Measurements from ENCODE around the gene KIF22.
"Not testable (repeated sequence)": the region's sequence is repeated elsewhere in the genome, so short reads cannot be mapped to it uniquely, and the experiment has no call there.

KIF22 gene

GRCh38 chr16:29748760-29749149, 41.8 kb upstream of the KIF22 start:
- H3K9me3 ChIP-seq (ENCODE audit: control insufficient read depth in 5 of 5, low read length in 5 of 5); H3K4me1 ChIP-seq (ENCODE audit: control insufficient read depth in 5 of 5, insufficient read depth in 5 of 5, low read length in 5 of 5); H3K9ac ChIP-seq (ENCODE audit: low read length in 5 of 5); H3K27me3 ChIP-seq (ENCODE audit: control insufficient read depth in 5 of 5, insufficient read depth in 4 of 5, low read length in 5 of 5); H3K27ac ChIP-seq (ENCODE audit: low read depth, low read length); H3K36me3 ChIP-seq (ENCODE audit: control insufficient read depth in 5 of 5, insufficient read depth in 5 of 5, low read length in 5 of 5); H3K4me3 ChIP-seq (ENCODE audit: low read depth in 1 of 5, low read length in 5 of 5): not testable (repeated sequence)

GRCh38 chr16:29753516-29753915, 37.0 kb upstream of the KIF22 start:
- H3K4me3 ChIP-seq (ENCODE audit: low read depth in 1 of 5, low read length in 5 of 5) = no peak overlapping the region
- H3K4me1 ChIP-seq (ENCODE audit: control insufficient read depth in 5 of 5, insufficient read depth in 5 of 5, low read length in 5 of 5) = peaks cover 0 to 15% (median 9%) of the 10 kb centered on the region in 5 donors
- H3K27me3 ChIP-seq (ENCODE audit: control insufficient read depth in 5 of 5, insufficient read depth in 4 of 5, low read length in 5 of 5) = no peaks in the 10 kb centered on the region
- no peak overlapping the region for H3K9ac ChIP-seq (ENCODE audit: low read length in 5 of 5)
- H3K9me3 ChIP-seq (ENCODE audit: control insufficient read depth in 5 of 5, low read length in 5 of 5) = no peaks in the 10 kb centered on the region
- H3K36me3 ChIP-seq (ENCODE audit: control insufficient read depth in 5 of 5, insufficient read depth in 5 of 5, low read length in 5 of 5) = no peaks in the 10 kb centered on the region
- no peak overlapping the region for H3K27ac ChIP-seq (ENCODE audit: low read depth, low read length)

GRCh38 chr16:29756654-29757053, 33.9 kb upstream of the KIF22 start:
- no peak overlapping the region for H3K9ac ChIP-seq (ENCODE audit: low read length in 5 of 5)
- no peak overlapping the region for H3K4me3 ChIP-seq (ENCODE audit: low read depth in 1 of 5, low read length in 5 of 5)
- no peaks in the 10 kb centered on the region for H3K27me3 ChIP-seq (ENCODE audit: control insufficient read depth in 5 of 5, insufficient read depth in 4 of 5, low read length in 5 of 5)
- no peak overlapping the region for H3K27ac ChIP-seq (ENCODE audit: low read depth, low read length)
- no peaks in the 10 kb centered on the region for H3K36me3 ChIP-seq (ENCODE audit: control insufficient read depth in 5 of 5, insufficient read depth in 5 of 5, low read length in 5 of 5)
- peaks cover 0 to 27% (median 16%) of the 10 kb centered on the region in 5 donors for H3K4me1 ChIP-seq (ENCODE audit: control insufficient read depth in 5 of 5, insufficient read depth in 5 of 5, low read length in 5 of 5)
- H3K9me3 ChIP-seq (ENCODE audit: control insufficient read depth in 5 of 5, low read length in 5 of 5) = no peaks in the 10 kb centered on the region

DNA sequence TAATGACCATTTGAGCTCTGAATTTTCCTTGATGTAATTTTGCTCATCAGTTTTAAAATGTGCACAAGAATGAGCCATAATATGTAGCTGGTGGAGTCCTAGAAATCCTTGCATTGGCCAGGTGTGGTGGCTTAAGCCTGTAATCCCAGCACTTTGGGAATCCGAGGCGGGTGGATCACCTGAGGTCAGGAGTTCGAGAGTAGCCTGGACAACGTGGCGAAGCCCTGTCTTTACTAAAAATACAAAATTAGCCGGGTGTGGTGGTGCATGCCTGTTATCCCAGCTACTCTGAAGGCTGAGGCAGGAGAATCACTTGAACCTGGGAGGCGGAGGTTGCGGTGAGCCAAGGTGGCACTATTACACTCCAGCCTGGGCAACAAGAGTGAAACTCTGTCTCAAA, 33.5 kb upstream of the KIF22 start:
- not testable (repeated sequence) for H3K9me3 ChIP-seq (ENCODE audit: control insufficient read depth in 5 of 5, low read length in 5 of 5)

GRCh38 chr16:29757950-29758466, 32.5 kb upstream of the KIF22 start:
- Histone ChIP-seq H3K9ac (ENCODE audit: low read length in 5 of 5) (no peak overlapping the region), H3K27me3 (ENCODE audit: control insufficient read depth in 5 of 5, insufficient read depth in 4 of 5, low read length in 5 of 5) (no peaks in the 10 kb centered on the region), H3K9me3 (ENCODE audit: control insufficient read depth in 5 of 5, low read length in 5 of 5) (no peaks in the 10 kb centered on the region), H3K36me3 (ENCODE audit: control insufficient read depth in 5 of 5, insufficient read depth in 5 of 5, low read length in 5 of 5) (no peaks in the 10 kb centered on the region), H3K4me1 (ENCODE audit: control insufficient read depth in 5 of 5, insufficient read depth in 5 of 5, low read length in 5 of 5) (peaks cover 0 to 27% (median 20%) of the 10 kb centered on the region in 5 donors), H3K27ac (ENCODE audit: low read depth, low read length) (peak overlapping the region; percentile 46), H3K4me3 (ENCODE audit: low read depth in 1 of 5, low read length in 5 of 5) (no peak overlapping the region)

More for the DNA sequence above, 33.5 kb upstream of the KIF22 start:
- H3K27ac ChIP-seq (ENCODE audit: low read depth, low read length); H3K27me3 ChIP-seq (ENCODE audit: control insufficient read depth in 5 of 5, insufficient read depth in 4 of 5, low read length in 5 of 5); H3K36me3 ChIP-seq (ENCODE audit: control insufficient read depth in 5 of 5, insufficient read depth in 5 of 5, low read length in 5 of 5); H3K9ac ChIP-seq (ENCODE audit: low read length in 5 of 5); H3K4me3 ChIP-seq (ENCODE audit: low read depth in 1 of 5, low read length in 5 of 5): not testable (repeated sequence)
- peaks cover 0 to 27% (median 20%) of the 10 kb centered on the region in 5 donors for H3K4me1 ChIP-seq (ENCODE audit: control insufficient read depth in 5 of 5, insufficient read depth in 5 of 5, low read length in 5 of 5)

DNA sequence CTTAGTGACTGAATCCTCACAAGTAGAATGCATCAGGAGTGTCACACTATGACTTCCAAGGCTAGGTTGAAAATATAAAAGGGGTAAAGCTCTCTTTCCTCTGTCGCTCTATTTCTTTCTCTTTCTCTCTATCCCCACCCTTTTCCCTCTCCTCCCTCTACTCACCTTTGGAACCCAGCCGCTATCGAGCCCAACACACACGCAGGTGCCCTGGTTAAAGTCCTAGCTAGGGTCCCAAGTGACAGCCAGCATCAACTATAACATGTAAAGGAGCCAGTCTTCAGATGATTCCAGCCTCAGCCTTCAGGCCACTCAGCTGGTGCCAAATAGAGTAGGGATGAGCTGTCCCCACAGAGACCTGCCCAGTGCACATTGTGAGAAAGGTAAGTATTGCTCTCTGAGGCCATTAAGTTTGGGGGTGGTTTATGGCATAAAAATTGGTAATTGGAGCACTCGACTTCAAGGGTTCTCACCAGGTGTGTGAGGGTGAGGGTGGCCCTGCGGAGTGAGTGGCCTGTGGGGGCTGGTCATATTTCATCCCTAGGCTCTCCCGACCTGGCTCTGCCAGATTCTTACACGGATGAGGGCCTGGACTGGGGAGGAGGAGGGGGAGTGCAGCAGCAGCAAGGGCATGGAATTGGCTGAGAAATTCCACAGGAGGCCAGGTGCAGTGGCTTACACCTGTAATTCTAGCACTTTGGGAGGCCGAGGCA, 29.8 kb upstream of the KIF22 start:
- H3K4me1 ChIP-seq (ENCODE audit: control insufficient read depth in 5 of 5, insufficient read depth in 5 of 5, low read length in 5 of 5) = peaks cover 0 to 27% (median 20%) of the 10 kb centered on the region in 5 donors
- no peaks in the 10 kb centered on the region for H3K27me3 ChIP-seq (ENCODE audit: control insufficient read depth in 5 of 5, insufficient read depth in 4 of 5, low read length in 5 of 5)
- no peaks in the 10 kb centered on the region for H3K9me3 ChIP-seq (ENCODE audit: control insufficient read depth in 5 of 5, low read length in 5 of 5)
- H3K36me3 ChIP-seq (ENCODE audit: control insufficient read depth in 5 of 5, insufficient read depth in 5 of 5, low read length in 5 of 5) = no peaks in the 10 kb centered on the region
- no peak overlapping the region for H3K4me3 ChIP-seq (ENCODE audit: low read depth in 1 of 5, low read length in 5 of 5)
- H3K9ac ChIP-seq (ENCODE audit: low read length in 5 of 5) = peak overlapping the region in 1 of 5 donors; percentile 28
- H3K27ac ChIP-seq (ENCODE audit: low read depth, low read length) = no peak overlapping the region

DNA sequence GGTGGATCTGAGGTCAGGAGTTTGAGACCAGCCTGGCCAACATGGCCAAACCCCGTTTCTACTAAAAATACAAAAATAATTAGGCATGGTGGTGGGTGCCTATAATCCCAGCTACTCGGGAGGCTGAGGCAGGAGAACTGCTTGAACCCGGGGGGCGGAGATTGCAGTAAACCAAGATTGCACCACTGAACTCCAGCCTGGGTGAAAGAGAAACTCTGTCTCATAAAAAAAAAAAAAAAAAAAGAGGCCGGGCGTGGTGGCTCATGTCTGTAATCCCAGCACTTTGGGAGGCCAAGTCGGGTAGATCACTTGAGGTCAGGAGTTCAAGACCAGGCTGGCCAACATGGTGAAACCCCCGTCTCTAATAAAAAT, 29.3 kb upstream of the KIF22 start:
- not testable (repeated sequence) for H3K27ac ChIP-seq (ENCODE audit: low read depth, low read length); H3K4me3 ChIP-seq (ENCODE audit: low read depth in 1 of 5, low read length in 5 of 5); H3K27me3 ChIP-seq (ENCODE audit: control insufficient read depth in 5 of 5, insufficient read depth in 4 of 5, low read length in 5 of 5); H3K9me3 ChIP-seq (ENCODE audit: control insufficient read depth in 5 of 5, low read length in 5 of 5); H3K36me3 ChIP-seq (ENCODE audit: control insufficient read depth in 5 of 5, insufficient read depth in 5 of 5, low read length in 5 of 5); H3K9ac ChIP-seq (ENCODE audit: low read length in 5 of 5)
- H3K4me1 ChIP-seq (ENCODE audit: control insufficient read depth in 5 of 5, insufficient read depth in 5 of 5, low read length in 5 of 5) = peaks cover 0 to 27% (median 20%) of the 10 kb centered on the region in 5 donors

- no peaks in the 10 kb centered on the region for H3K27me3 ChIP-seq (ENCODE audit: control insufficient read depth in 5 of 5, insufficient read depth in 4 of 5, low read length in 5 of 5)
- no peak overlapping the region for H3K9ac ChIP-seq (ENCODE audit: low read length in 5 of 5)
- H3K9me3 ChIP-seq (ENCODE audit: control insufficient read depth in 5 of 5, low read length in 5 of 5) = no peaks in the 10 kb centered on the region
- no peaks in the 10 kb centered on the region for H3K36me3 ChIP-seq (ENCODE audit: control insufficient read depth in 5 of 5, insufficient read depth in 5 of 5, low read length in 5 of 5)
- H3K27ac ChIP-seq (ENCODE audit: low read depth, low read length) = no peak overlapping the region
- peaks cover 0 to 27% (median 20%) of the 10 kb centered on the region in 5 donors for H3K4me1 ChIP-seq (ENCODE audit: control insufficient read depth in 5 of 5, insufficient read depth in 5 of 5, low read length in 5 of 5)
- H3K4me3 ChIP-seq (ENCODE audit: low read depth in 1 of 5, low read length in 5 of 5) = no peak overlapping the region
These were observed 28.7 kb upstream of the KIF22 start for GRCh38 chr16:29761882-29762281.

- Histone ChIP-seq H3K27ac (ENCODE audit: low read depth, low read length) (no peak overlapping the region), H3K4me3 (ENCODE audit: low read depth in 1 of 5, low read length in 5 of 5) (no peak overlapping the region), H3K9ac (ENCODE audit: low read length in 5 of 5) (no peak overlapping the region), H3K27me3 (ENCODE audit: control insufficient read depth in 5 of 5, insufficient read depth in 4 of 5, low read length in 5 of 5) (no peaks in the 10 kb centered on the region), H3K36me3 (ENCODE audit: control insufficient read depth in 5 of 5, insufficient read depth in 5 of 5, low read length in 5 of 5) (no peaks in the 10 kb centered on the region), H3K9me3 (ENCODE audit: control insufficient read depth in 5 of 5, low read length in 5 of 5) (no peaks in the 10 kb centered on the region), H3K4me1 (ENCODE audit: control insufficient read depth in 5 of 5, insufficient read depth in 5 of 5, low read length in 5 of 5) (peaks cover 0 to 15% (median 12%) of the 10 kb centered on the region in 5 donors)
These were observed 27.2 kb upstream of the KIF22 start for GRCh38 chr16:29763326-29763725.

- Histone ChIP-seq H3K4me1 (ENCODE audit: control insufficient read depth in 5 of 5, insufficient read depth in 5 of 5, low read length in 5 of 5) (peaks cover 0 to 12% (median 11%) of the 10 kb centered on the region in 5 donors), H3K27ac (ENCODE audit: low read depth, low read length) (no peak overlapping the region), H3K4me3 (ENCODE audit: low read depth in 1 of 5, low read length in 5 of 5) (no peak overlapping the region), H3K9me3 (ENCODE audit: control insufficient read depth in 5 of 5, low read length in 5 of 5) (no peaks in the 10 kb centered on the region), H3K9ac (ENCODE audit: low read length in 5 of 5) (no peak overlapping the region), H3K36me3 (ENCODE audit: control insufficient read depth in 5 of 5, insufficient read depth in 5 of 5, low read length in 5 of 5) (no peaks in the 10 kb centered on the region), H3K27me3 (ENCODE audit: control insufficient read depth in 5 of 5, insufficient read depth in 4 of 5, low read length in 5 of 5) (no peaks in the 10 kb centered on the region)
These were observed 25.2 kb upstream of the KIF22 start for GRCh38 chr16:29765167-29766032.
